ENCODE data around the gene SEPTIN3. TPM values are rescaled to one million over a fixed set of nuclear protein-coding genes. Genes with fewer than 3 reads are reported as not detected.

Gene SEPTIN3
- total RNA-seq, 1 donor from 2014 or later = 2.5 TPM

GRCh38 chr22:41939981-41940831, 29.0 kb upstream of the SEPTIN3 start:
- H3K36me3 ChIP-seq (ENCODE audit: control insufficient read depth, insufficient read depth, low read length) = peaks cover 2% of the 10 kb centered on the region
- H3K4me3 ChIP-seq (ENCODE audit: low read depth, low read length) = no peak overlapping the region
- TF ChIP-seq, protein P1, sequence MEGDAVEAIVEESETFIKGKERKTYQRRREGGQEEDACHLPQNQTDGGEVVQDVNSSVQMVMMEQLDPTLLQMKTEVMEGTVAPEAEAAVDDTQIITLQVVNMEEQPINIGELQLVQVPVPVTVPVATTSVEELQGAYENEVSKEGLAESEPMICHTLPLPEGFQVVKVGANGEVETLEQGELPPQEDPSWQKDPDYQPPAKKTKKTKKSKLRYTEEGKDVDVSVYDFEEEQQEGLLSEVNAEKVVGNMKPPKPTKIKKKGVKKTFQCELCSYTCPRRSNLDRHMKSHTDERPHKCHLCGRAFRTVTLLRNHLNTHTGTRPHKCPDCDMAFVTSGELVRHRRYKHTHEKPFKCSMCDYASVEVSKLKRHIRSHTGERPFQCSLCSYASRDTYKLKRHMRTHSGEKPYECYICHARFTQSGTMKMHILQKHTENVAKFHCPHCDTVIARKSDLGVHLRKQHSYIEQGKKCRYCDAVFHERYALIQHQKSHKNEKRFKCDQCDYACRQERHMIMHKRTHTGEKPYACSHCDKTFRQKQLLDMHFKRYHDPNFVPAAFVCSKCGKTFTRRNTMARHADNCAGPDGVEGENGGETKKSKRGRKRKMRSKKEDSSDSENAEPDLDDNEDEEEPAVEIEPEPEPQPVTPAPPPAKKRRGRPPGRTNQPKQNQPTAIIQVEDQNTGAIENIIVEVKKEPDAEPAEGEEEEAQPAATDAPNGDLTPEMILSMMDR (IDR thresholded peaks at IDR 0.05; ENCODE audit: insufficient read depth, low read length, poor library complexity, severe bottlenecking) = no peak
- no peak for DNase-seq (ENCODE audit: low read depth)
- H3K27me3 ChIP-seq (ENCODE audit: control insufficient read depth, insufficient read depth, low read length) = no peaks in the 10 kb centered on the region

GRCh38 chr22:41940832-41941765, 28.1 kb upstream of the SEPTIN3 start:
- Histone ChIP-seq H3K27me3 (ENCODE audit: control insufficient read depth, insufficient read depth, low read length) (no peaks in the 10 kb centered on the region), H3K36me3 (ENCODE audit: control insufficient read depth, insufficient read depth, low read length) (peaks cover 2% of the 10 kb centered on the region), H3K4me3 (ENCODE audit: low read depth, low read length) (no peak overlapping the region)
- DNase-seq (ENCODE audit: low read depth) = no peak
- TF ChIP-seq, protein P1 (IDR thresholded peaks at IDR 0.05; ENCODE audit: insufficient read depth, low read length, poor library complexity, severe bottlenecking) = peak; percentile 84

DNA sequence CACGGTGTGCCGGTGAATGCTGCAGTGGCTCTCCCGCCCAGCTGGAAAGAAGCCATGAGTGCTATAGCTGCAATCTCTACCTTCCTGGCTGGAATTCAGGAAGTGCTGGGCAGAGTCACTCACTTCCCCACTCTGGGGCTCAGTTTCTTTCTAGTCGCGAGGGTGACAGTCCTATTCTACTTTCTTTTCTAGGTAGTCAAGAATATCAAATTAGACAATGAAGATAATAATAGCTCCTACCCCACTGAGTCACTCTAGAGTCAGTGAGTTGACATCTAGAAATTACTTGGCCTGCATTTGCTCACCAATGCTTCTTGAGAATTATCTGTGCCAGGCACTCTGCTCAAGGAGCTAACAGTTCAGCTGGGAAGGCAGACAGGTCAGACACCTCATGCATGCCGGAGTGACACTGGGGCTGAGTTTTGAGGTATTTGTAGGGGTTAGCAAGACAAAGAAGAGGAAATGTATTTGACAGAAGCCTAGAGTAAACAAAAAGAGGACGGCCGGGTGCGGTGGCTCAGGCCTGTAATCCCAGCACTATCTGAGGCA, 25.5 kb upstream of the SEPTIN3 start:
- no peak for DNase-seq (ENCODE audit: low read depth)

GRCh38 chr22:41946629-41947423, 22.4 kb upstream of the SEPTIN3 start, which contains the start of gene CENPM:
CENPM (minus strand) TSS chr22:41947152; CDS start chr22:41947076, 76 bp downstream.
- Histone ChIP-seq H3K36me3 (ENCODE audit: control insufficient read depth, insufficient read depth, low read length) (peaks cover 2% of the 10 kb centered on the region), H3K27me3 (ENCODE audit: control insufficient read depth, insufficient read depth, low read length) (no peaks in the 10 kb centered on the region), H3K4me3 (ENCODE audit: low read depth, low read length) (peak within 1 kb of the TSS; percentile 66)
- DNase-seq (ENCODE audit: low read depth) = peak; percentile 74
- TF ChIP-seq, protein P1 (IDR thresholded peaks at IDR 0.05; ENCODE audit: insufficient read depth, low read length, poor library complexity, severe bottlenecking) = no peak

More for the DNA sequence above, 25.5 kb upstream of the SEPTIN3 start:
- Histone ChIP-seq H3K27me3 (ENCODE audit: control insufficient read depth, insufficient read depth, low read length) (no peaks in the 10 kb centered on the region), H3K4me3 (ENCODE audit: low read depth, low read length) (no peak overlapping the region), H3K36me3 (ENCODE audit: control insufficient read depth, insufficient read depth, low read length) (peaks cover 2% of the 10 kb centered on the region)
- TF ChIP-seq, protein P1 (IDR thresholded peaks at IDR 0.05; ENCODE audit: insufficient read depth, low read length, poor library complexity, severe bottlenecking) = no peak

DNA sequence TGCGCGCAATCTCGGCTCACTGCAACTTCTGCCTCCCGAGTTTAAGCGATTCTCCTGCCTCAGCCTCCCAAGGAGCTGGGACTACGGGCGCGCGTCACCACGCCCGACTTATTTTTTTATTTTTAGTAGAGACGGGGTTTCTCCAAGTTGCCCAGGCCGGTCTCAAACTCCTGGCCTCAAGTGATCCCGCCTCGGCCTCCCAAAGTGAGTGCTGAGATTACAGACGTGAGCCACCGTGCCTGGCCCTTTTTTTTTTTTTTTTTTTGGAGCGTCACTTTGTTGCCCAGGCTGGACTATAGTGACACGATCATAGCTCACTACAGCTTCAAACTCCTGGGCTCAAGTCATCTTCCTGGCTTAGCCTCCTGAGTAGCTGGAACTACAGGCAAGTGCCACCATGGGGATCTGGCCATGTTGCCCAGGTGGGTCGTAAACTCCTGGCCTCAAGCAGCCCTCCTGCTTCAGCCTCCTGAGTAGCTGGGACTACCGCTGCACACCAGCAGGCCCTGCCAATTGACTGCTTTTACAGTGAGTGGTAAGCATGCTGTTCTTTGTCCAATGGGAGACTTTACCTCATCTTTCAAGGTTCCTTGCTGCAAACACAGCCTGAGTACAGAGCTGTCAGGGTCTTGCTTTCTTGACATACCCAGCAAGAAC, 21.7 kb upstream of the SEPTIN3 start:
- peak overlapping the region; percentile 66 for H3K4me3 ChIP-seq (ENCODE audit: low read depth, low read length)
- H3K27me3 ChIP-seq (ENCODE audit: control insufficient read depth, insufficient read depth, low read length) = no peaks in the 10 kb centered on the region
- TF ChIP-seq, protein P1 (IDR thresholded peaks at IDR 0.05; ENCODE audit: insufficient read depth, low read length, poor library complexity, severe bottlenecking) = no peak
- no peak for DNase-seq (ENCODE audit: low read depth)
- peaks cover 2% of the 10 kb centered on the region for H3K36me3 ChIP-seq (ENCODE audit: control insufficient read depth, insufficient read depth, low read length)

All from kidney epithelial cell (primary cell).